Measurements from ENCODE around the gene ADORA1.

The ADORA1 gene

GRCh38 chr1:203150511-203151297 is 23.2 kb downstream of the ADORA1 start:
- Histone ChIP-seq H3K18ac (ENCODE audit: low read length) (peak overlapping the region; percentile 89), H3K4me1 (ENCODE audit: control insufficient read depth in 2 of 2, insufficient read depth in 1 of 2, low read depth in 1 of 2, low read length in 2 of 2) (peaks cover 26 to 47% of the 10 kb centered on the region in 2 donors), H3K9me3 (replicated peaks in 1 of 2; ENCODE audit: control insufficient read depth in 2 of 2, insufficient read depth in 1 of 2, low read depth in 1 of 2, low read length in 2 of 2) (no peaks in the 10 kb centered on the region), H3K27ac (replicated peaks; ENCODE audit: low read length) (no peak overlapping the region), H3K79me1 (ENCODE audit: low read depth, low read length) (no peaks in the 10 kb centered on the region), H3K4ac (ENCODE audit: low read length) (no peak overlapping the region), H4K91ac (ENCODE audit: low read depth, low read length, poor library complexity) (no peak overlapping the region), H3K27me3 (ENCODE audit: control insufficient read depth in 3 of 3, insufficient read depth in 3 of 3, low read depth in 1 of 3, low read length in 3 of 3) (no peaks in the 10 kb centered on the region), H2BK120ac (ENCODE audit: low read depth, low read length) (no peak overlapping the region), H3K23ac (ENCODE audit: low read depth, low read length, poor library complexity) (peak overlapping the region; percentile 56), H4K8ac (ENCODE audit: low read depth, low read length) (no peak overlapping the region), H3K4me3 (ENCODE audit: low read length in 2 of 2) (no peak overlapping the region), H2AK5ac (ENCODE audit: low read depth, low read length) (peak overlapping the region; percentile 79), H3K9ac (ENCODE audit: low read depth, low read length, poor library complexity) (no peak overlapping the region), H2BK15ac (ENCODE audit: low read length) (peak overlapping the region; percentile 62), H2BK12ac (ENCODE audit: low read length) (peak overlapping the region; percentile 64), H3K4me2 (ENCODE audit: insufficient read depth, low read length, poor library complexity, severe bottlenecking) (no peak overlapping the region), H3K14ac (ENCODE audit: low read length) (no peak overlapping the region), H3K36me3 (replicated peaks in 1 of 2; ENCODE audit: control insufficient read depth in 2 of 2, insufficient read depth in 2 of 2, low read length in 2 of 2) (no peaks in the 10 kb centered on the region), H2BK5ac (ENCODE audit: low read length) (peak overlapping the region; percentile 87), H2AFZ (ENCODE audit: low read length) (no peak overlapping the region)
- WGBS, 2 donors (ENCODE audit: extremely low coverage in 2 of 2, insufficient read length in 2 of 2, insufficient replicate concordance in 1 of 2): no CpG with 5 or more reads among the region's 9 CpGs
- DNase-seq (ENCODE audit: low spot score): no peak

GRCh38 chr1:203151362-203152157 is 24.0 kb downstream of the ADORA1 start:
- H3K4me3 ChIP-seq (ENCODE audit: low read length in 2 of 2): no peak overlapping the region
- H2BK5ac ChIP-seq (ENCODE audit: low read length): peak overlapping the region; percentile 57
- H4K8ac ChIP-seq (ENCODE audit: low read depth, low read length): no peak overlapping the region
- DNase-seq (ENCODE audit: low spot score): no peak
- no peak overlapping the region for H3K9ac ChIP-seq (ENCODE audit: low read depth, low read length, poor library complexity)
- H4K91ac ChIP-seq (ENCODE audit: low read depth, low read length, poor library complexity): no peak overlapping the region
- H3K79me1 ChIP-seq (ENCODE audit: low read depth, low read length): no peaks in the 10 kb centered on the region
- peak overlapping the region; percentile 18 for H3K4me2 ChIP-seq (ENCODE audit: insufficient read depth, low read length, poor library complexity, severe bottlenecking)
- WGBS, 2 donors (ENCODE audit: extremely low coverage in 2 of 2, insufficient read length in 2 of 2, insufficient replicate concordance in 1 of 2): no CpG with 5 or more reads among the region's 9 CpGs
- H3K18ac ChIP-seq (ENCODE audit: low read length): peak overlapping the region; percentile 82
- H3K9me3 ChIP-seq (replicated peaks in 1 of 2; ENCODE audit: control insufficient read depth in 2 of 2, insufficient read depth in 1 of 2, low read depth in 1 of 2, low read length in 2 of 2): no peaks in the 10 kb centered on the region
- no peak overlapping the region for H3K23ac ChIP-seq (ENCODE audit: low read depth, low read length, poor library complexity)
- H3K27me3 ChIP-seq (ENCODE audit: control insufficient read depth in 3 of 3, insufficient read depth in 3 of 3, low read depth in 1 of 3, low read length in 3 of 3): no peaks in the 10 kb centered on the region
- H2BK12ac ChIP-seq (ENCODE audit: low read length): no peak overlapping the region
- H2AK5ac ChIP-seq (ENCODE audit: low read depth, low read length): peak overlapping the region; percentile 79
- H2BK120ac ChIP-seq (ENCODE audit: low read depth, low read length): no peak overlapping the region
- H3K14ac ChIP-seq (ENCODE audit: low read length): no peak overlapping the region
- H3K4ac ChIP-seq (ENCODE audit: low read length): no peak overlapping the region
- H3K36me3 ChIP-seq (replicated peaks in 1 of 2; ENCODE audit: control insufficient read depth in 2 of 2, insufficient read depth in 2 of 2, low read length in 2 of 2): no peaks in the 10 kb centered on the region
- peaks cover 26 to 47% of the 10 kb centered on the region in 2 donors for H3K4me1 ChIP-seq (ENCODE audit: control insufficient read depth in 2 of 2, insufficient read depth in 1 of 2, low read depth in 1 of 2, low read length in 2 of 2)
- peak overlapping the region; percentile 80 for H3K27ac ChIP-seq (replicated peaks; ENCODE audit: low read length)
- H2AFZ ChIP-seq (ENCODE audit: low read length): peak overlapping the region; percentile 59
- no peak overlapping the region for H2BK15ac ChIP-seq (ENCODE audit: low read length)

GRCh38 chr1:203152158-203153034 is 24.9 kb downstream of the ADORA1 start:
- Histone ChIP-seq H3K14ac (ENCODE audit: low read length) (no peak overlapping the region), H2BK120ac (ENCODE audit: low read depth, low read length) (no peak overlapping the region), H4K8ac (ENCODE audit: low read depth, low read length) (no peak overlapping the region), H3K18ac (ENCODE audit: low read length) (peak overlapping the region; percentile 82), H3K4me2 (ENCODE audit: insufficient read depth, low read length, poor library complexity, severe bottlenecking) (peak overlapping the region; percentile 18), H3K9me3 (replicated peaks in 1 of 2; ENCODE audit: control insufficient read depth in 2 of 2, insufficient read depth in 1 of 2, low read depth in 1 of 2, low read length in 2 of 2) (no peaks in the 10 kb centered on the region), H3K79me1 (ENCODE audit: low read depth, low read length) (no peaks in the 10 kb centered on the region), H3K4me1 (ENCODE audit: control insufficient read depth in 2 of 2, insufficient read depth in 1 of 2, low read depth in 1 of 2, low read length in 2 of 2) (peaks cover 21 to 47% of the 10 kb centered on the region in 2 donors), H3K27ac (replicated peaks; ENCODE audit: low read length) (peak overlapping the region; percentile 80), H3K36me3 (replicated peaks in 1 of 2; ENCODE audit: control insufficient read depth in 2 of 2, insufficient read depth in 2 of 2, low read length in 2 of 2) (no peaks in the 10 kb centered on the region), H2BK5ac (ENCODE audit: low read length) (peak overlapping the region; percentile 57), H4K91ac (ENCODE audit: low read depth, low read length, poor library complexity) (no peak overlapping the region), H3K4me3 (ENCODE audit: low read length in 2 of 2) (no peak overlapping the region), H3K23ac (ENCODE audit: low read depth, low read length, poor library complexity) (no peak overlapping the region), H2BK15ac (ENCODE audit: low read length) (no peak overlapping the region), H3K27me3 (ENCODE audit: control insufficient read depth in 3 of 3, insufficient read depth in 3 of 3, low read depth in 1 of 3, low read length in 3 of 3) (no peaks in the 10 kb centered on the region), H2AK5ac (ENCODE audit: low read depth, low read length) (peak overlapping the region; percentile 31), H2BK12ac (ENCODE audit: low read length) (no peak overlapping the region), H3K4ac (ENCODE audit: low read length) (no peak overlapping the region), H3K9ac (ENCODE audit: low read depth, low read length, poor library complexity) (no peak overlapping the region), H2AFZ (ENCODE audit: low read length) (peak overlapping the region; percentile 59)
- peak; percentile 46 for DNase-seq (ENCODE audit: low spot score)
- no CpG with 5 or more reads among the region's 10 CpGs for WGBS, 2 donors (ENCODE audit: extremely low coverage in 2 of 2, insufficient read length in 2 of 2, insufficient replicate concordance in 1 of 2)

Measured in neuronal stem cell (in vitro differentiated cells).